GM19324 (cell line): ENCODE results near the gene MBD3L2B.

Source experiments
- ATAC-seq: cut with Tn5 transposase; IDR thresholded peaks from one replicate; pipeline ENCODE4 v1.9.1; 2021; ENCODE audit warnings: mild to moderate bottlenecking, moderate library complexity; ENCODE audit not compliant: unreplicated experiment, low FRiP score

MBD3L2B gene

GRCh38 chr19:7018828-7019227 lies 2.4 kb downstream of the MBD3L2B start:
- no peak for ATAC-seq

- no peak for ATAC-seq
These were observed 7.6 kb downstream of the MBD3L2B start for GRCh38 chr19:7013678-7014077.

GRCh38 chr19:7010722-7011593 lies 10.3 kb downstream of the MBD3L2B start:
- no peak for ATAC-seq

GRCh38 chr19:7007859-7008258 lies 13.4 kb downstream of the MBD3L2B start:
- no peak for ATAC-seq

- no peak for ATAC-seq
These were observed 15.0 kb downstream of the MBD3L2B start for GRCh38 chr19:7006135-7006704.

- ATAC-seq: no peak
These were observed 16.8 kb downstream of the MBD3L2B start for GRCh38 chr19:7004313-7004931.

- no peak for ATAC-seq
These were observed 20.4 kb downstream of the MBD3L2B start for GRCh38 chr19:7000816-7001215.

GRCh38 chr19:7000333-7000732 lies 20.9 kb downstream of the MBD3L2B start:
- no peak for ATAC-seq

- ATAC-seq: no peak
These were observed 21.3 kb downstream of the MBD3L2B start for GRCh38 chr19:6999933-7000332.

GRCh38 chr19:6997679-6998445 lies 23.4 kb downstream of the MBD3L2B start:
- ATAC-seq: no peak

- no peak for ATAC-seq
These were observed 24.4 kb downstream of the MBD3L2B start for GRCh38 chr19:6996810-6997209.

GRCh38 chr19:6995054-6995453 lies 26.2 kb downstream of the MBD3L2B start:
- ATAC-seq: no peak

- ATAC-seq: no peak
These were observed 33.0 kb downstream of the MBD3L2B start for GRCh38 chr19:6988257-6988656.

- no peak for ATAC-seq
These were observed 33.4 kb downstream of the MBD3L2B start for GRCh38 chr19:6987850-6988249.

GRCh38 chr19:6983448-6983847 lies 37.8 kb downstream of the MBD3L2B start:
- ATAC-seq: no peak

- ATAC-seq: no peak
These were observed 41.8 kb downstream of the MBD3L2B start for GRCh38 chr19:6979399-6979798.

GRCh38 chr19:6976197-6976596 lies 45.0 kb downstream of the MBD3L2B start:
- ATAC-seq: no peak

- no peak for ATAC-seq
These were observed 49.9 kb downstream of the MBD3L2B start for GRCh38 chr19:6971366-6971765.

GRCh38 chr19:6970443-6970842 lies 50.8 kb downstream of the MBD3L2B start:
- no peak for ATAC-seq

- no peak for ATAC-seq
These were observed 51.2 kb downstream of the MBD3L2B start for GRCh38 chr19:6970021-6970420.

GRCh38 chr19:6969490-6969889 lies 51.7 kb downstream of the MBD3L2B start:
- no peak for ATAC-seq
